Measurements from ENCODE around the gene BBS5.
"Not testable (repeated sequence)": the region's sequence is repeated elsewhere in the genome, so short reads cannot be mapped to it uniquely, and the experiment has no call there.

The BBS5 gene

GRCh38 chr2:169511818-169512217 lies 32.5 kb downstream of the BBS5 start:
- TF ChIP-seq CTCF (IDR thresholded peaks at IDR 0.05) (no peak), ZFX (IDR thresholded peaks at IDR 0.05; ENCODE audit: borderline replicate concordance) (no peak)

GRCh38 chr2:169512525-169512924 lies 33.2 kb downstream of the BBS5 start:
- H3K27ac ChIP-seq: no peak overlapping the region
- TF ChIP-seq CTCF (IDR thresholded peaks at IDR 0.05) (no peak), ZFX (IDR thresholded peaks at IDR 0.05; ENCODE audit: borderline replicate concordance) (no peak)

More at GRCh38 chr2:169511818-169512217, 32.5 kb downstream of the BBS5 start:
- H3K27ac ChIP-seq: no peak overlapping the region

- no peak for TF ChIP-seq ZFX (IDR thresholded peaks at IDR 0.05; ENCODE audit: borderline replicate concordance)
- no peak for TF ChIP-seq CTCF (IDR thresholded peaks at IDR 0.05)
- H3K27ac ChIP-seq: no peak overlapping the region
Measured at GRCh38 chr2:169513094-169513493, 33.8 kb downstream of the BBS5 start.

- TF ChIP-seq ZFX (IDR thresholded peaks at IDR 0.05; ENCODE audit: borderline replicate concordance) (no peak), CTCF (IDR thresholded peaks at IDR 0.05) (no peak)
Measured at GRCh38 chr2:169513926-169514325, 34.6 kb downstream of the BBS5 start.

GRCh38 chr2:169514758-169515157 lies 35.5 kb downstream of the BBS5 start:
- H3K27ac ChIP-seq: not testable (repeated sequence)

More at GRCh38 chr2:169513926-169514325, 34.6 kb downstream of the BBS5 start:
- no peak overlapping the region for H3K27ac ChIP-seq

GRCh38 chr2:169516488-169516995 lies 37.2 kb downstream of the BBS5 start:
- not testable (repeated sequence) for H3K27ac ChIP-seq

GRCh38 chr2:169520896-169521295 lies 41.6 kb downstream of the BBS5 start:
- TF ChIP-seq ZFX (IDR thresholded peaks at IDR 0.05; ENCODE audit: borderline replicate concordance): no peak
- no peak for TF ChIP-seq CTCF (IDR thresholded peaks at IDR 0.05)
- no peak overlapping the region for H3K27ac ChIP-seq

GRCh38 chr2:169523681-169524080 lies 44.4 kb downstream of the BBS5 start:
- H3K27ac ChIP-seq: no peak overlapping the region
- no peak for TF ChIP-seq ZFX (IDR thresholded peaks at IDR 0.05; ENCODE audit: borderline replicate concordance)
- TF ChIP-seq CTCF (IDR thresholded peaks at IDR 0.05): no peak
